Fibroblast of skin of right biceps (primary cell): Measurements from ENCODE around the gene TMEM245.
A peak's percentile ranks its signal among the peaks of the same experiment; 100 is the strongest.

Experiments used
- DNase-seq: peaks from one replicate; pipeline ENCODE4 v3.0.0-alpha.2; 2013

TMEM245 gene

GRCh38 chr9:109119439-109120203, at the start of gene TMEM245:
TMEM245 (minus strand) TSS chr9:109119947; CDS start chr9:109119913, 34 bp downstream.
- peak; percentile 100 for DNase-seq

GRCh38 chr9:109168170-109168569, 48.4 kb upstream of the TMEM245 start:
- no peak for DNase-seq

- DNase-seq = no peak
Observed at GRCh38 chr9:109167716-109168115, 48.0 kb upstream of the TMEM245 start.

- no peak for DNase-seq
Observed at GRCh38 chr9:109166771-109167601, 47.2 kb upstream of the TMEM245 start, which contains the start of gene FRRS1L. FRRS1L (minus strand) TSS chr9:109167249; CDS start chr9:109167138, 111 bp downstream.

- DNase-seq = no peak
Observed at GRCh38 chr9:109166171-109166770, 46.5 kb upstream of the TMEM245 start.

- no peak for DNase-seq
Observed at GRCh38 chr9:109164042-109164441, 44.3 kb upstream of the TMEM245 start.

- no peak for DNase-seq
Observed at GRCh38 chr9:109163194-109163593, 43.4 kb upstream of the TMEM245 start.

- no peak for DNase-seq
Observed at GRCh38 chr9:109162677-109163076, 42.9 kb upstream of the TMEM245 start.

GRCh38 chr9:109161471-109161870, 41.7 kb upstream of the TMEM245 start:
- DNase-seq = no peak

GRCh38 chr9:109159583-109159982, 39.8 kb upstream of the TMEM245 start:
- DNase-seq = no peak

GRCh38 chr9:109158651-109159050, 38.9 kb upstream of the TMEM245 start:
- DNase-seq = peak; percentile 68

GRCh38 chr9:109156708-109157107, 37.0 kb upstream of the TMEM245 start:
- no peak for DNase-seq

- no peak for DNase-seq
Observed at GRCh38 chr9:109150925-109151545, 31.3 kb upstream of the TMEM245 start.

GRCh38 chr9:109149722-109150121, 30.0 kb upstream of the TMEM245 start:
- no peak for DNase-seq

GRCh38 chr9:109149089-109149488, 29.3 kb upstream of the TMEM245 start:
- DNase-seq = no peak

- DNase-seq = no peak
Observed at GRCh38 chr9:109145051-109145450, 25.3 kb upstream of the TMEM245 start.

- peak; percentile 30 for DNase-seq
Observed at GRCh38 chr9:109143881-109144562, 24.3 kb upstream of the TMEM245 start.

- no peak for DNase-seq
Observed at GRCh38 chr9:109141375-109141774, 21.6 kb upstream of the TMEM245 start.

- DNase-seq = no peak
Observed at GRCh38 chr9:109139851-109140250, 20.1 kb upstream of the TMEM245 start.

- DNase-seq = no peak
Observed at GRCh38 chr9:109138421-109138820, 18.7 kb upstream of the TMEM245 start.

- no peak for DNase-seq
Observed at GRCh38 chr9:109134167-109134578, 14.4 kb upstream of the TMEM245 start.

GRCh38 chr9:109133533-109133932, 13.8 kb upstream of the TMEM245 start:
- DNase-seq = no peak
